Activated CD4-positive, alpha-beta memory T cell treated with anti-CD3 and anti-CD28 coated beads for 36 hours (primary cell): ENCODE data around the gene PSMC3IP. TPM values are rescaled to one million over a fixed set of nuclear protein-coding genes. Genes with fewer than 3 reads are reported as not detected.
A peak's percentile ranks its signal among the peaks of the same experiment; 100 is the strongest.
"Not testable (repeated sequence)": the region's sequence is repeated elsewhere in the genome, so short reads cannot be mapped to it uniquely, and the experiment has no call there.

Source experiments
- CTCF ChIA-PET: fragments of 350-600 bp; sonication (Branson Sonifier 250); formaldehyde crosslinking; loops from one replicate; lab custom pipeline; 2021; ENCODE audit warnings: antibody characterized with exemption, inconsistent platforms; lab: Charles Lee
- POLR2A ChIA-PET: fragments of 350-600 bp; sonication (Branson Sonifier 250); formaldehyde crosslinking; loops from one replicate; lab custom pipeline; 2021; ENCODE audit warnings: antibody characterized with exemption; lab: Charles Lee
- DNase-seq: peaks from one replicate; pipeline ENCODE4 v3.0.0-alpha.2; 2020
- H3K27ac Mint-ChIP-seq: one replicate; pipeline ENCODE4 v1.8.0; 2021; ENCODE audit warnings: mixed read lengths
- H3K27me3 Mint-ChIP-seq: one replicate; pipeline ENCODE4 v1.8.0; 2021; ENCODE audit warnings: mixed read lengths
- H3K36me3 Mint-ChIP-seq: one replicate; pipeline ENCODE4 v1.8.0; 2021; ENCODE audit warnings: mixed read lengths
- H3K4me1 Mint-ChIP-seq: one replicate; pipeline ENCODE4 v1.8.0; 2021; ENCODE audit warnings: low read depth, mixed read lengths
- H3K4me3 Mint-ChIP-seq: one replicate; pipeline ENCODE4 v1.8.0; 2021; ENCODE audit warnings: mild to moderate bottlenecking, mixed read lengths
- H3K9me3 Mint-ChIP-seq: one replicate; pipeline ENCODE4 v1.8.0; 2021; ENCODE audit warnings: mixed read lengths
- intact Hi-C: fragments of 100-400 bp; cut with micrococcal nuclease; formaldehyde crosslinking; loops from one replicate; pipeline ENCODE4 v1.15.1; 2023
- total RNA-seq, 2 experiments: library from RNA; stranded (reverse); gene quantifications; one replicate each; pipeline ENCODE4 v1.2.3, GENCODE V29; 2021

The PSMC3IP gene, protein sequence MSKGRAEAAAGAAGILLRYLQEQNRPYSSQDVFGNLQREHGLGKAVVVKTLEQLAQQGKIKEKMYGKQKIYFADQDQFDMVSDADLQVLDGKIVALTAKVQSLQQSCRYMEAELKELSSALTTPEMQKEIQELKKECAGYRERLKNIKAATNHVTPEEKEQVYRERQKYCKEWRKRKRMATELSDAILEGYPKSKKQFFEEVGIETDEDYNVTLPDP
- total RNA-seq = 10 to 100 TPM; 26.4 to 29.4 TPM

DNA sequence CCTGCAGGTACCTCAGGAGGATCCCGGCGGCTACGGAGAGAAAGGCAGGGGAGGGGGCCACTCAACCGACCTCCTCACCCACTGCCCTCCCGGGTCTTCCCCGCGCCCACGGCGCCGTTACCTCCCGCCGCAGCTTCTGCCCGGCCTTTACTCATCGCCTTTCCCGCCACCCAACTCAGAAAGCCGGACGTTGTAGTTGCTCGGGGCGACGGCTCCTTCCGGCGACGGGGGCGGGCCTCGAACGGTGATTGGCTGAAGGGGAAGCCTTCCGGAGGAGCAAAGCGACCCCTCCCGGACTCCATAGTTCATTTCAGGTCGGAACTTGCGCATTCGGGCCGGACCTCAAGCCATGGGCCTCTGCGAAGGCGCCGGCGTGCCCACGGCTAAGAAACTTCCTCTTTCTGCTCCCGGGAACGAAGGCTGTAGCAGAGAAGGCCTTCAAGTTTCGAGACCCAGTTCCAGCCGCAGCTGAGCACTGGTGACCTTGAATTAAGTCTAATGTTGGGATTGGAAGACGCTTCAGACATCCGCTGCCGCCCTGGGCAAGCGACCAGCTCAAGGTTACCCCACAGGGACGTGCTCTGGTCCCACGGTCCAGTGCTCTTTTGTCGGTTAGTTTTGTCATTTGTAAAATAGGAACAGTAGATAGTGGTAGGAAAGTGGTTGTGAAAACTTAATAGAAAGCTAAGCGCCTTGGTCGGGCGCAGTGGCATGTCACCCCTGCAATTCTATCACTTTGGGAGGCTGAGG is at the start of gene PSMC3IP:
Gene PSMC3IP, minus strand, starts transcription at position 198 of the 750 bp plus-strand sequence. Its CDS starts 43 bp downstream, at position 155.
- intact Hi-C loops = loop anchor here (1.0 to 5.0 kb wide), 5 partner anchors 15 to 245 kb away; partner anchors contain the start of genes BECN1, COASY, RETREG3 and TUBG1
- Mint-ChIP-seq H3K4me3 (peak within 1 kb of the TSS; percentile 91), H3K9me3 (no peaks in the 10 kb centered on the region), H3K27ac (peak within 1 kb of the TSS; percentile 97), H3K36me3 (peaks cover 44% of the 10 kb centered on the region), H3K4me1 (peaks cover 28% of the 10 kb centered on the region), H3K27me3 (no peaks in the 10 kb centered on the region)
- ChIA-PET CTCF (interaction anchor here (0.6 to 4.1 kb wide), 54 partner anchors 10 to 586 kb away, joined by 3 to 90 read pairs (median 8); partner anchors contain the start of genes BECN1, CCR10, MLX and NAGLU), POLR2A (interaction anchor here (0.5 to 3.3 kb wide), 19 partner anchors 8 to 1876 kb away, joined by 3 to 38 read pairs (median 4); partner anchors contain the start of genes MLX, NAGLU, PSME3 and RETREG3)
- peak; percentile 98 for DNase-seq

DNA sequence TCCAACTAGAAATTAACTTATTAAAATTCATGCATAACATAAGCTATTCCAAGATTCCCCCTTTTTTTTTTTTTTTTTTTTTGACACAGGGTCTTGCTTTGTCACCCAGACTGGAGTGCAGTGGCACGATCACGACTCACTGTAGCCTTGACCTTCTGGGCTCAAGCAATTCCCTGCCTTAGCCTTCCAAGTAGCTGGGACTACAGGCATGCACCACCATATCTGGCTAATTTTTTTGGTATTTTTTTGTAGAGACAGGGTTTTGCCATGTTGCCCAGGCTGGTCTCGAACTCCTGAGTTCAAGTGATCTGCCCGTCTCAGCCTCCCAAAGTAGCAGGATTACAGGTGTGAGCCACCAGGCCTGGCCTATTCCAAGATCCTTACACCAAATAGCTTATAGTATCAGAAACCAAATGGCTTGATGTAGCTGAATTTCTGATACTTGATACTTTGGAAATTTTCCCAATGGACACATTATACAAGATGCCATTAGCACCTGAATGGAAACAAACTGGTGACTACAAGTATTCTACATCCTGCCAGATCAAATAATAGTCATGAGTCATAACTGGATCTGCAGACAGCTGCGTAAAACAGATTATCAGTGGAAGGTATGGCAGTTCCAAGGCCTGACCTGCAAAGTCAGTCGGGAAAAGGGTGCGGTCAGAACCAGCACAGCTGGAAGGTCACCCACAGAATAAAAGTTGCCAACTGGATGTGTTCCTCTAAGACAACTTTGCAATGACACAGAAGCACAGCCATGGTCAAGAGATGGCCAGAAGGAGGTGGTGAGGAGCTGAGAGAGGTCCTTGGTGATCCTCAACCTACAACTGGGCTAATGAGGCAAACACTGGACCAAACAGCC is 46.4 kb upstream of the PSMC3IP start:
- CTCF ChIA-PET = interaction anchor here (0.6 to 1.0 kb wide), 2 partner anchors 46 to 260 kb away, joined by 3 to 5 read pairs; no protein-coding TSS in a partner anchor

DNA sequence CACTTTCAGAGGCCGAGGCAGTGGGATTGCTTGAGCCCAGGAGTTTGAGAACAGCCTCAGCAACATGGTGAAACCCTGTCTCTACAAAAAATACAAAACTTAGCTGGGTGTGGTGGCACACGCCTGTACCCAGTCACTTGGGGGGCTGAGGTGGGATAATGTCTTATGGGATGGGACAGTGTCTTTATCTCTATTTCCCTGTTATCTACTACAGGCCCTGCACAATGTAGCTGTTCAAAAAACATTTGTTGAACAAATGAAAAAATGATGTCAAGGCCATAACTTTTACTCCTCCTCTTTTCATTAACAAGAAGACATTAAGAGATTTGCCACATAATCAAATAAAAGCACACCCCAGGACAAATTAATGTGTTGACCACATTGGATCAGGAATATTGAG is 45.7 kb upstream of the PSMC3IP start:
- H3K4me3 Mint-ChIP-seq = no peak overlapping the region
- intact Hi-C loops = no loop called here
- no peaks in the 10 kb centered on the region for H3K27me3 Mint-ChIP-seq
- H3K36me3 Mint-ChIP-seq = no peaks in the 10 kb centered on the region
- no peak for DNase-seq
- H3K27ac Mint-ChIP-seq = no peak overlapping the region
- H3K4me1 Mint-ChIP-seq = peaks cover 8% of the 10 kb centered on the region
- ChIA-PET POLR2A (no interaction called here), CTCF (interaction anchor here (0.6 to 1.0 kb wide), 2 partner anchors 45 to 261 kb away, joined by 3 to 5 read pairs; no protein-coding TSS in a partner anchor)
- no peaks in the 10 kb centered on the region for H3K9me3 Mint-ChIP-seq

More for the DNA sequence above, 46.4 kb upstream of the PSMC3IP start:
- H3K27me3 Mint-ChIP-seq = no peaks in the 10 kb centered on the region
- no peaks in the 10 kb centered on the region for H3K36me3 Mint-ChIP-seq
- H3K27ac Mint-ChIP-seq = no peak overlapping the region
- DNase-seq = no peak
- no peaks in the 10 kb centered on the region for H3K9me3 Mint-ChIP-seq
- H3K4me3 Mint-ChIP-seq = no peak overlapping the region
- peaks cover 5% of the 10 kb centered on the region for H3K4me1 Mint-ChIP-seq
- POLR2A ChIA-PET = no interaction called here
- intact Hi-C loops = no loop called here

DNA sequence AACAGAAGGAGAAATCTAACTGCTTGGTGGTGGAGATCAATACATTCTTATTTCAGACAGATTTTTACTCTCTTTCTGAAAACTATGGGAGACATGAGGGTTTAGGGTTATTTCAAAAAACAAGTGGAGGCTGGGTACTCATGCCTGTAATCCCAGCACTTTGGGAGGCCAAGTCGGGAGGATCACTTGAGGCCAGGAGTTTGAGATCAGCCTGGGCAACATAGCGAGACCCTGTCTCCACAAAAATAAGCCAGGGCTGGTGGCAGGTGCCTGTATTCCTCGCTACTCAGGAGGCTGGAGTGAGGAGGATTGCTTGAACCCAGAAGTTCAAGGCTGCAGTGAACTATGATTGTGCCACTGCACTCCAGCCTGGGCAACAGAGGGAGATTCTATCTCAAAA is 44.5 kb upstream of the PSMC3IP start:
- H3K4me3 Mint-ChIP-seq, H3K9me3 Mint-ChIP-seq, H3K36me3 Mint-ChIP-seq, H3K27ac Mint-ChIP-seq, intact Hi-C loops, CTCF ChIA-PET, POLR2A ChIA-PET, DNase-seq, H3K4me1 Mint-ChIP-seq, H3K27me3 Mint-ChIP-seq: not testable (repeated sequence)

DNA sequence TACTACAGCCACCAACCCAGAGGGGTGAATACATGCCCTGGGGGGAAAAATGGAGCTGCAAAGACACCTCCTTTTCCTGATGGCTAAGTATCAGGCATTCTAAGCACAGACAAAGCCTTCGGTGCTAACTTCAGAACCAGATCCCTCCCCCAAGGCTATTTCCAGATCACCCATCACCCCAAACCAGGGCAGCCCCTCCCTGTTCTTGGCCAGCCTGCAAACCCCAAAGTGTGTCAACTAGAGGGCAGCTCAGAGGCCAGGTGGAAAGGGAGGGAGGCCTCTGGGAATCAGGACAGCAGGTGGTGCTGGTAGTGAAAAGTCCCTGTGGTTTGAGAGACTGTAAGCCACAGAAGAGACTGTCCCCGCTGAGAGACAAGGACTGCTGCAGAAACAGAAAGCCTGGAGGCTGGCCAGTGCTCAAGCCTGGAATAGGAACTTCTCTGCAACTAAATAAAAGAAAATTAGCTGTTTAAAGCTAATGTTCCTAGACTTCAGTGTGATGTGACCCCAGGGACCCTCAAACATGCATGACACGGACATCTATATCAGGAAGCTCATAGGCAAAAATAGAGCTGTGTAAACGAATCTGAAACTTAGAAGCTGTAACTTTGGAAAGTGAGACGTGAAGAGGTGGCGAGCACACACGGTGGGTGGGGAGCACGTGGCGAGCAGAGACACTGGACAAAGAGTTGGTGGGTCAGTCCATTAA is 41.1 kb upstream of the PSMC3IP start:
- CTCF ChIA-PET = interaction anchor here (0.5 to 2.3 kb wide), 2 partner anchors 40 to 319 kb away, joined by 3 to 8 read pairs; partner anchors contain the start of gene PSMC3IP
- DNase-seq = peak; percentile 16

DNA sequence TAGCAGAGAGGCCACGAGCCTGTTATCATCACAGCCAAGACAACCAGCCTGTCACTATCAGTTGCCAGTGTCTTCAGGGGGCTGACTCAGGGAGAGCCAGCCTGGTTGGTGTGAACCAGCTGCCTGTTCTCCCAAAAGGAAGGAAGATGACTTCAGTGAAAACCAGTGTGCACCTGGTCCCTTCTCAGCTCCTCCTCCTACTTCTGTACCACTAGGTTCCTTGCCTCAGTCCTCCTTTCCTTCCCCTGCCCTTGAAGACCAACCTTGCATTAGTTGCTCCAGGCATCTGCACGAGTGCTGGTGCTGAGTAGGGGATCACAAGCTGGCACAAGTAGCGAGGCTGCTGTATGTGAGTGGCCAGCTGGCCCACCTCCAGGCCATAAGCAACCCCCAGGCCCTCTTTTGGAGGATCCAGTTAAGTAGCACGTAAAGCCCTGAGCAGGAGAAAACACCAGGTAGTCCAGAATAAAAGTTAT is 40.5 kb upstream of the PSMC3IP start:
- H3K4me1 Mint-ChIP-seq = peaks cover 4% of the 10 kb centered on the region
- H3K36me3 Mint-ChIP-seq = peaks cover 26% of the 10 kb centered on the region
- ChIA-PET POLR2A (interaction anchor here (0.6 to 0.8 kb wide), 2 partner anchors 9 to 39 kb away, joined by 4 to 5 read pairs; no protein-coding TSS in a partner anchor), CTCF (interaction anchor here (2.3 kb wide), 1 partner anchor 40 kb away, joined by 8 read pairs; the partner anchor contains the start of gene PSMC3IP)
- intact Hi-C loops = no loop called here
- no peak for DNase-seq
- H3K27ac Mint-ChIP-seq = no peak overlapping the region
- H3K9me3 Mint-ChIP-seq = no peaks in the 10 kb centered on the region
- no peaks in the 10 kb centered on the region for H3K27me3 Mint-ChIP-seq
- no peak overlapping the region for H3K4me3 Mint-ChIP-seq

More for the DNA sequence above, 41.1 kb upstream of the PSMC3IP start:
- no peak overlapping the region for H3K4me3 Mint-ChIP-seq
- POLR2A ChIA-PET = interaction anchor here (0.8 to 0.9 kb wide), 2 partner anchors 9 to 40 kb away, joined by 5 read pairs; partner anchors contain the start of genes RETREG3 and TUBG1
- peaks cover 4% of the 10 kb centered on the region for H3K4me1 Mint-ChIP-seq
- intact Hi-C loops = no loop called here
- no peaks in the 10 kb centered on the region for H3K9me3 Mint-ChIP-seq
- H3K27me3 Mint-ChIP-seq = no peaks in the 10 kb centered on the region
- H3K27ac Mint-ChIP-seq = no peak overlapping the region
- H3K36me3 Mint-ChIP-seq = peaks cover 22% of the 10 kb centered on the region

DNA sequence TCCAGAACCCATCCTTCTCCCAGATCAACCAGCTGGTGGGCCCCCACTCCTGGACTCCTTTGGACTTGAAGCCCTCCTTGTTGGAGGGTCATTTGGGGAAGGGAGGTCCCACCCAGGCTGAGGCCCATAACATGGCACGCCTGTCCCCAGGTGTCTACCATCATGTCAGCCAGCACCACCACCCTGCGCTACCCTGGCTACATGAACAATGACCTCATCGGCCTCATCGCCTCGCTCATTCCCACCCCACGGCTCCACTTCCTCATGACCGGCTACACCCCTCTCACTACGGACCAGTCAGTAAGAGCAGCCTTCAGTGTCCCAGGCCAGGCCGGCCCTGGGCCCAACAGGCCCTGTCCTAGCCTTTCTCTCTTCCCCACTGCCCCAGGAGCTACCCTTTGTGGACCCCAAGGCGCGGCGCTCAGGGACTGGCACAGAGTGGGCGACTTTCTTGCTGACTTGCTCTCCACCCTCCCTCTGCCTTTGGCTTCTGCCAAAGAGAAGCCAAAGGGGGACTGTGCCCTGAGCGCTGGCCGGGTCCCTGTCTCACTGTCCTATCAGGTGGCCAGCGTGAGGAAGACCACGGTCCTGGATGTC is 36.3 kb upstream of the PSMC3IP start:
- POLR2A ChIA-PET = interaction anchor here (0.7 kb wide), 2 partner anchors 15 to 272 kb away, joined by 3 to 4 read pairs; no protein-coding TSS in a partner anchor
- DNase-seq = no peak
- peaks cover 9% of the 10 kb centered on the region for H3K4me1 Mint-ChIP-seq
- no peaks in the 10 kb centered on the region for H3K27me3 Mint-ChIP-seq
- H3K27ac Mint-ChIP-seq = no peak overlapping the region
- intact Hi-C loops = no loop called here
- CTCF ChIA-PET = interaction anchor here (0.8 kb wide), 1 partner anchor 35 kb away, joined by 4 read pairs; no protein-coding TSS in a partner anchor
- peaks cover 41% of the 10 kb centered on the region for H3K36me3 Mint-ChIP-seq
- no peak overlapping the region for H3K4me3 Mint-ChIP-seq
- no peaks in the 10 kb centered on the region for H3K9me3 Mint-ChIP-seq

DNA sequence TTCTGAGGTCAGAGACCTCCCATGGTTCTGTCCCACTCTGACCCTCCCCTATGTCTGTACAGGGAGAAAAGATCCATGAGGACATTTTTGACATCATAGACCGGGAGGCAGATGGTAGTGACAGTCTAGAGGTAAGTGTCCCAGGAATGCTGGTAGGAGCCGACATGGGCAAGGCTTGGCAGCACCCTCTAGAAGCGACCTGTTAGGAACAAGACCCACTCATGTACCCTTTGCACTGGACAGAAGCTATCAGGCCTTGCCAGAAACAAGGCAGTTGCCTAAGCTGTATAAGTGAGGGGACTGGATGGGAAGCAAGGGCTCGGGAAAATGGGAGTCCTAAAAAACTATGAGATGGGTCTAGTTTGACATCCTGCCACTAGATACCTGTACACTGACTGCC is 34.5 kb upstream of the PSMC3IP start:
- intact Hi-C loops = no loop called here
- ChIA-PET CTCF (interaction anchor here (1.0 to 1.9 kb wide), 2 partner anchors 34 to 67 kb away, joined by 4 to 8 read pairs; partner anchors contain the start of gene PSMC3IP), POLR2A (no interaction called here)
- H3K4me3 Mint-ChIP-seq = no peak overlapping the region
- DNase-seq = no peak
- H3K27me3 Mint-ChIP-seq = no peaks in the 10 kb centered on the region
- H3K9me3 Mint-ChIP-seq = no peaks in the 10 kb centered on the region
- peaks cover 15% of the 10 kb centered on the region for H3K4me1 Mint-ChIP-seq
- H3K27ac Mint-ChIP-seq = no peak overlapping the region
- peaks cover 41% of the 10 kb centered on the region for H3K36me3 Mint-ChIP-seq

DNA sequence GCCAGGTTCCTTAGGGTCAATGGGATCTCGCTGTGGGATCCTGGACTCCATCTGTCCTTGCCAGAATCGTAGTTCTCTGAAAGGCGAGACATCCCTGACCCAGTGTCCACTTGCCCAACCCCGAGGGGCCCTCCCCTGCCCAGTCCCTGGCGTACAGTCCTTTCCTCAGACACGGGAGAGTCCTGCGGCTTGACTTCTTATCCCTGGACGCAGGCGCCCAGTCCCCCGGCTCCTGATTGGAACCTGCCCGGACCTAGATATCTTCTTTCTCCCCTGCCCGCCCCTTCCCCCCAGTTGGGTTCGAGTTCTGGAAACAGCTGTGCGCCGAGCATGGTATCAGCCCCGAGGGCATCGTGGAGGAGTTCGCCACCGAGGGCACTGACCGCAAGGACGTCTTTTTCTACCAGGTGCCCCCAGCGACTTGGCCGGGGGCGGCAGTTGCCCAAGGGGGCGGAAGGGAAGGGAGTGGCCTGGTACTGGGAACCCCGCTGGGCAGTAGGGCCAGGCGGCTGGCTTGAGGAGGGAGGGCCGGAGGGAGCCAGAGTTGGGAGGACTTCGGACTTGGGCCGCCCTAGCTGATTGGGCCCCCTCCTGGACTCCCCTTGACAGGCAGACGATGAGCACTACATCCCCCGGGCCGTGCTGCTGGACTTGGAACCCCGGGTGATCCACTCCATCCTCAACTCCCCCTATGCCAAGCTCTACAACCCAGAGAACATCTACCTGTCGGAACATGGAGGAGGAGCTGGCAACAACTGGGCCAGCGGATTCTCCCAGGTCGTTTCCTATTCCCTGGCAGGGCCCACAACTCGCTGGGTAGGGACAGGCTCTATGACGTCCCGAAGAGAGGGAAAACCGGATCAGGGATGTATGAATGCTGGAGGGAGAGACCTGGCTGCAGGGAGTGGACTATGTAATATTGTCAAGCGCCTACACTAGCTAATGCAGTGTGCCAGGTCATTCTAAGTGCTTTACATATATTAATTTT is 32.6 kb upstream of the PSMC3IP start:
- intact Hi-C loops = loop anchor here (1.0 to 2.0 kb wide), 5 partner anchors 33 to 134 kb away; partner anchors contain the start of genes COASY, MLX and PSMC3IP
- H3K36me3 Mint-ChIP-seq = peaks cover 34% of the 10 kb centered on the region
- peak; percentile 25 for DNase-seq
- peaks cover 34% of the 10 kb centered on the region for H3K4me1 Mint-ChIP-seq
- peak overlapping the region; percentile 91 for H3K27ac Mint-ChIP-seq
- ChIA-PET CTCF (interaction anchor here (0.8 to 2.9 kb wide), 9 partner anchors 27 to 223 kb away, joined by 3 to 42 read pairs (median 4); partner anchors contain the start of genes PSMC3IP and PSME3), POLR2A (interaction anchor here (0.9 to 2.9 kb wide), 8 partner anchors 9 to 224 kb away, joined by 3 to 22 read pairs (median 4); partner anchors contain the start of genes EZH1 and PSMC3IP)
- H3K9me3 Mint-ChIP-seq, H3K27me3 Mint-ChIP-seq: not testable (repeated sequence)
- peak overlapping the region; percentile 99 for H3K4me3 Mint-ChIP-seq
